HG02571 (cell line): ENCODE data around the gene FAM111A.
A peak's percentile ranks its signal among the peaks of the same experiment; 100 is the strongest.

Experiments used
- ATAC-seq: cut with Tn5 transposase; IDR thresholded peaks from one replicate; pipeline ENCODE4 v1.9.1; 2021; ENCODE audit warnings: mild to moderate bottlenecking, moderate library complexity; ENCODE audit not compliant: unreplicated experiment

Gene FAM111A

DNA sequence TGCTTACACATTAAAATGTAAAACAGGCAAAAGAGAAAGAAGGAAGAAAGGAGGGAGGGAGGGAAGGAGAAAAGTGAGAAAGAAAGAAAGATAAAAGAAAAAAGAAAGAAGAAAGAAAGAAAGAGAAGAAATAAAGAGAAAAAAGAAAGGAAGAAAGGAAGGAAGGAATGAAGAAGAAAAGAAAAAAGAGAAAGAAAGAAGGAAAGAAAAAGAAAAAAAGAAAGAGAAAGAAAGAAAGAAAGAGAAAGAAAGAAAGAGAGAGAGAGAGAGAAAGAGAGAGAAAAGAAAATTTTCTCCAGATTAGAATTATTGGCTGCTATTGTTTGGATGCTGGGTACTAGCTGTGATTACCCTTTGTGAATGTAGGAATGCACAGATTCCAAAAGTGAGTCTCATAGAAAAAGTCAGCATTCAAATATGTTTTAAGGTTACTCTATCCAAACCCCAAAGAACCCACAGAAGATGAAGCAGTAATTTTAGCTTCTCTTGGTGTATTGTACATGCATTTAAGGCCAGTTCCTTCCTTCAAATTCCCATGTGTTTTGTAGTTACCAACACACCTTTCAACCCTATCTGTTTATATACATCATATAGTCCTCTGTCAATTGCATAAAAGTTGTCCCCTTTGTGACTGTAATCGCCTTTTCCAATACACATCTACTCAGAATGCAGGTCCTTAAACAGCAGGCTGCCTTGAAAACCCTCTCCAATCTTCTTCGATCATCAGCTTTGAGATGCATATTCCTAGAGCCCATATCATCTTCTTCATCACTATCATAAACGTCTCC lies 789 bp upstream of the FAM111A start:
- ATAC-seq, result peak; percentile 0

GRCh38 chr11:59144096-59144495 lies 1.4 kb downstream of the FAM111A start:
- ATAC-seq, result no peak

GRCh38 chr11:59144579-59145345 lies 2.1 kb downstream of the FAM111A start:
- peak; percentile 54 for ATAC-seq

GRCh38 chr11:59145534-59145933 lies 2.9 kb downstream of the FAM111A start:
- ATAC-seq, result no peak

- peak; percentile 49 for ATAC-seq
Observed at GRCh38 chr11:59151761-59152160, 9.1 kb downstream of the FAM111A start.

DNA sequence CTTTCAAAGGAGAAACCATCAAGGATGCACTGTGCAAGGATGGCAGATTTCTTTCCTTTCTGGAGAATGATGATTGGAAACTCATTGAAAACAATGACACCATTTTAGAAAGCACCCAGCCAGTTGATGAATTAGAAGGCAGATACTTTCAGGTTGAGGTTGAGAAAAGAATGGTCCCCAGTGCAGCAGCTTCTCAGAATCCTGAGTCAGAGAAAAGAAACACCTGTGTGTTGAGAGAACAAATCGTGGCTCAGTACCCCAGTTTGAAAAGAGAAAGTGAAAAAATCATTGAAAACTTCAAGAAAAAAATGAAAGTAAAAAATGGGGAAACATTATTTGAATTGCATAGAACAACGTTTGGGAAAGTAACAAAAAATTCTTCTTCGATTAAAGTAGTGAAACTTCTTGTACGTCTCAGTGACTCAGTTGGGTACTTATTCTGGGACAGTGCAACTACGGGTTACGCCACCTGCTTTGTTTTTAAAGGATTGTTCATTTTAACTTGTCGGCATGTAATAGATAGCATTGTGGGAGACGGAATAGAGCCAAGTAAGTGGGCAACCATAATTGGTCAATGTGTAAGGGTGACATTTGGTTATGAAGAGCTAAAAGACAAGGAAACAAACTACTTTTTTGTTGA lies 9.8 kb downstream of the FAM111A start:
- peak; percentile 82 for ATAC-seq

DNA sequence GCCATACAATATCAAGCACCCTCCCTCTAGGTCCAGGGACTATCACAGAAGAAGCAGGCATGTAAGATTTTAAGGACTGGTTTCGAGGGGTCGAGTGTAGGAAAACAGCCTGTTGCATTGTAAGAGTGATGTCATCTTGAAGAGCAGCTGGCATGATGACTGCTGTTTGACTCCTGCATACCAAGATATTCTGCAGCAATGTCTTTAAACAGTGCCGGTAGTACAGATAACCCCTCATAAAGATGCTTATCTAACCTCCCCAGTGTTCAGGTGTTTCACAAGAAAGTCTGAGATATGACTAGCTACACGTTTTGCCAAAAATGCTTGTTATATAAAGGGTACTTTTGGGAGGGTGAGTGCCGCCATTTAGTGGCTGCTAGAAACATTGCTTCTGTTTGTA lies 12.0 kb downstream of the FAM111A start:
- ATAC-seq, result no peak

DNA sequence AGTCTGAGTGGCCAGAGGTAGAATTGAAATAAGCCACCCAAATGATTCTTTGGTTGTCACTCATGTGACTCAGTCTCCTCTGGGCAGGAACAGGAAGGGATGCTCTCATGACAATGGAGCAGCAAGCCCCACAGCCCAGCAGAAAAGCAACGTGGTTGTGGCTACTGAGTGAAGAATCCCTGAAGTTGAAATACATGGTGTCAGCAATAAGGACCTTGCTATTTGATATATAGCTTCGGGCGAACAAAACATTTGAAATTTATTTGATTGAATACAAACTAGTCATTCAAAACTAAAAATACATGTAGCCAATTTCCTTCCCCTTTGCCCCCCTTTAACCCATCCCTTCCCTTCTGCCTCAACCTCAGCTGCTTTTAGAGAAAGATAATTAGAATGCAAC lies 14.8 kb downstream of the FAM111A start:
- no peak for ATAC-seq

DNA sequence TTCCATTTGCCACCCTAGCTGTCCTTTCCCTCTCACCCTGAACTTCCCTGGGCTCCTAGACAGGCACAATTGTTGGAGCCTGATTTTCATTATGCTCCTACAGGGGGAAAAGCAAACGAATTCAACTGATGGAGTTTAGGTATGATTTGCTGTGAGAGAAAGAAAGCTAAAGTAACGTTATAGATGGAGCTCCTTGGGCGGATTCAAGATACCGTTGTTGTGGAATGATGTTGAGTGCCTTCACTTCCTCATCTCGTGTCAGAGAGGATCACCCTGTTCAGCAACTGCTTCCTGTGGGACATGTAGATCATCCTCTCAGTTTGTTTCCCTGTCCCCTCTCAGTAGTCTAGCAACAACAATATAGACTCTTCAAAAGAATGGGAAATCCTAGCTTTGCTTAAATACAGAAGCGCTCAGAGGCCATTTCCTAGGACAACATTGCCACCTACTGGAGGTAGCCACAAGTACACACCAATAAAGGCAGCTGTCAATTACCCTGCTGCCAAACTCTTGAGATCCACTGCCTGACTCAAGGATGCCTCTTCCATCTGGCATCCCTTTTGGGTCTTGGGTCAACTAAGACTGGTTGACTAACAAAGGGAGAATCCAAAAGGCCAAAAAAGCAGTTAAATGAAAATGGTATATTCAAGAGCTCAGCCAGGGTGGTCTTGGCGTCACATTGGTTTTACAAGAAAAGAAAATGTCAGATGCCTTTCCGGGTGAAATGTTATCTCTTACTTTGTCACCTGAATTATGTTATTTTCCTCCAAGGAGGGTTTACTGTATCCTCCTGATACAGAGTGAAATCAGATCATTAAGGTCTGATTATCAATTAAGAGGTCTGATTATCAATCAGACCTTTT lies 15.8 kb downstream of the FAM111A start:
- ATAC-seq, result peak; percentile 94

DNA sequence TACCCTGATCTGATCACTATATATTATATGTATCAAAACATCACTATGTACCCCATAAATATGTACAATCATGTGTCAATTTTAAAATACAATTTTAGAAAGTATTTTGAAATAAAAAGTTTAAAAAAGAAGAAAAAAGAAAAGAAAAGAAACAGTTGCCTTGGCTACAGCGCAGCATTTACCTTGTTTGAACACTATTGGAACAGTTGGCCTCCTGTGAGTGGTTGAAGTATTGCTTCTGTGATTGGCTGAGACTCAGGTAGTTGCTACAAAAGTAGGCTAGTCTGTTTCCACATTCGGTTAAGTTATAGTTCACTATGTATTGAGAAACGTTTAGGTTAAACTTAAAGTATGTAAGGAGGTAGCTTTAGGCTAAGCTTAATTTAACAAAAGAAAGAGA lies 21.4 kb downstream of the FAM111A start:
- no peak for ATAC-seq

DNA sequence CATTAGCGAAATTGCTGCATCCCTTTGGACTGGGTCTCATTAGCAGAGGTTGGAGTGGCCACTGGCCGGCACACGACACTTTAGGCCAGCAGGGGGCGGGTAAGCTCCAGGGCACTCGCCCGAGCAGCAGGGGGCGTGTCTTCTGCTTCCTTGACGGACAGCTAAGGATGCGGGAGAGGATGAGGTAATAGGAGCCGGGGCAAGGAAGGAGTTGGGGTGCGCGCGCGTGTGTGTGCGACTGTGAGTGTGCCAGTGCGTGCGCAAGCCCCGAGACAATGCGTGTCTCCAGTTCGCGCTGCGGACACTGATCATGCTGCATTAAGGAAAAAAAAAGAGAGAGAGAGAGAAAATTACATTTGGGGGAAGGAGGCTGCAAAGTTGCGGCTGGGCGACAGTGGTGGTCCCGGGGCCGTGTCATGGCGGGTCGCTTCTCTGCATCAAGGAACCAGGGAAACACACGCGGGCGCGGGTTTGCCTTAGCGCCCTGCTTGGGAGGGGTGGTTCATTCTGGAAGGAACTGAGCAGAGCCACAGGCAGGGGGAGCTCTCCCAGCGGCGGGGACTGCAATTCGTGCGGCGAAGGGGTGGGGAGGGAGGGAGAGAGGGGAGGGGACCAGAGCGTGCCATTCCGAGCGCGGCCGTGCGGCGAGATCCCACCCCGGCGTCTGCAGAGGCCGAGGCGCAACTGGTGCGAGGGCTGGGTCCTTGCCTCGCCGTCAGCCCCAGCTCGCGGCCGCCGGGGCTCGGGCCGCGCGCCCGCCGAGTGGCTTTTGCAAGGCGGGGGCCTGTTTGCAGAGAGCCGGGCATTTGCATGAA lies 29.1 kb downstream of the FAM111A start, which contains the start of gene DTX4:
Gene DTX4 (plus strand): TSS at position 625 of the 815 bp plus-strand sequence. CDS start 464 bp downstream, outside the sequence.
- peak; percentile 78 for ATAC-seq

- ATAC-seq, result peak; percentile 29
Observed at GRCh38 chr11:59172345-59173079, 29.9 kb downstream of the FAM111A start.

- peak; percentile 6 for ATAC-seq
Observed at GRCh38 chr11:59173080-59173963, 30.7 kb downstream of the FAM111A start.

GRCh38 chr11:59173964-59174663 lies 31.5 kb downstream of the FAM111A start:
- no peak for ATAC-seq

- ATAC-seq, result no peak
Observed at GRCh38 chr11:59174664-59175033, 32.0 kb downstream of the FAM111A start.

DNA sequence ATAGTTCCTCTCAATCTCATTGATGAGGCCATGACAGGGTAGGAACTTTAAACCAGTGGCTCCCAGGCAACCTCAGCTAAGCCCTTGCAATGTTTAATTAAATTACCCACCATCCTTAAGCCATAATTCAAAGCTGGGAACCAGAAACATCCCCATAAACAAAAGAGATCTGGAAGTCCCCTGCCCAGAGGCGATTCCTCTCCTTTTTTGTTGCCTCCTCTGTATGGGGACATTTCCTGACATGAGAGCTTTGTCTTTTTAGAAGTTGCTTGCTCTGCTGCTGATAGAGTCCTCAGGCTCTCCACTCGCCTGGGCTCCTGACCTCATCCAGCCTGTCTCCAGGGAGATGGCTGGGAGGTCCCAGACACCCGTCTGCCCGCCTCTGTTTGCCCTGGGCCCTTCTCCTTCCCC lies 32.4 kb downstream of the FAM111A start:
- no peak for ATAC-seq

DNA sequence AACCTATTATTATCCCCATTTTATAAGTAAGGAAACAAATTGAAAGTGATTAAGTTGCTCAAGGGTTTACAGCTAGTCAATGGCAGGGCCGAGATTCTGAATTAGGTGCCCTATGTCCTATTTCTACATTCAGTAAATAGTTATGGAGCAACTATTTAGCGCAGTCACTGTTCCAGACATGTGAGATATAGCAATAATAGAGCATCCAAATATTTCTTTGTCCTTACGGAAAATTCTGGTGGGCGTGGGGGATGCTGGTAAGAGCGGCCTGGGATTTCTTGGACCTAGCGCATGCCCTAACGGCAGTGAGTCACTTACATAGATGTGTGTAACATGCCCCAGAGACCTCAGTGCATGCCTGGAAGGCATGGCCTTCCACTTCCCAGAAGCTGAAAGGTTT lies 33.7 kb downstream of the FAM111A start:
- ATAC-seq, result no peak

DNA sequence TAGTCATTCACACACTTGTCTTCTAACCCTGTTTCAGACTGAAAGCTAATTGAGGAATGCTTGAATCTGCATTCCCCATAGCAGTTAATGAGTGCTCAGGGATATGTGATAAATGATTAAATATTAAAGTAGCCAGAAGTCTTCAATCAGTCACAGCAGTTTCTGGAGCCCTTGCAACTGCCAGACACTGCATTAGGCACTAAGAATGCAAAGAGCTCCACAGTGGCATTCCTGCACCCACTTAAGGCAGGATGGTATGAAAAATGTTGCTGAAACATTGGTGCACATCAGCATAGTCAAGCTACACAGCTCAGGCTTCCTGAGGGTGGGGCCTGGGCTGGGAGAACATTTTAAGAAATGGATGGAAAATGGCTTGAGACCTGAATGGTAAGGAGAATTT lies 35.7 kb downstream of the FAM111A start:
- no peak for ATAC-seq
